GM23338 (cell line): ENCODE data around the gene FLNC. TPM values are rescaled to one million over a fixed set of nuclear protein-coding genes. Genes with fewer than 3 reads are reported as not detected.

Experiments used
- ATAC-seq: fragments of 200-7000 bp; cut with Tn5 transposase; 3 replicates; pipeline ENCODE4 v1.9.1; 2020
- DNase-seq: peaks from one replicate; pipeline ENCODE4 v3.0.0-alpha.2; 2015; ENCODE audit warnings: low spot score
- H2AFZ ChIP-seq: fragments of 200-600 bp; sonication (generic); 2 replicates; pipeline ENCODE4 v1.8.0; 2016; ENCODE audit warnings: antibody characterized with exemption, mild to moderate bottlenecking, moderate library complexity
- H3F3A ChIP-seq: fragments of 200-600 bp; sonication (generic); replicated peaks from 2 replicates; pipeline ENCODE4 v1.8.0; 2017; ENCODE audit warnings: antibody characterized with exemption, mixed run types, low read depth
- H3K27ac ChIP-seq: fragments of 200-600 bp; sonication (generic); 2 replicates; pipeline ENCODE4 v1.6.1; 2016; ENCODE audit warnings: low read depth
- H3K27me3 ChIP-seq: fragments of 200-600 bp; sonication (generic); 2 replicates; pipeline ENCODE4 v1.8.0; 2016; ENCODE audit warnings: mild to moderate bottlenecking, mixed run types, moderate library complexity; ENCODE audit not compliant: insufficient read depth
- H3K36me3 ChIP-seq: fragments of 200-600 bp; sonication (generic); 2 replicates; pipeline ENCODE4 v1.8.0; 2016; ENCODE audit warnings: mild to moderate bottlenecking; ENCODE audit not compliant: insufficient read depth
- H3K4me1 ChIP-seq: fragments of 200-600 bp; sonication (generic); 2 replicates; pipeline ENCODE4 v1.8.0; 2016; ENCODE audit warnings: mild to moderate bottlenecking, moderate library complexity; ENCODE audit not compliant: insufficient read depth
- H3K4me2 ChIP-seq: fragments of 200-600 bp; sonication (generic); 2 replicates; pipeline ENCODE4 v1.7.1; 2017; ENCODE audit warnings: mixed run types
- H3K4me3 ChIP-seq: fragments of 200-600 bp; sonication (generic); 2 replicates; pipeline ENCODE4 v1.6.1; 2016; ENCODE audit warnings: mixed run types
- H3K79me2 ChIP-seq: fragments of 200-600 bp; sonication (generic); replicated peaks from 2 replicates; pipeline ENCODE4 v1.8.0; 2017; ENCODE audit warnings: mild to moderate bottlenecking; ENCODE audit not compliant: insufficient read depth
- H3K9me2 ChIP-seq: fragments of 200-600 bp; sonication (generic); 2 replicates; pipeline ENCODE4 v1.8.0; 2017; ENCODE audit not compliant: insufficient read depth
- H4K20me1 ChIP-seq: fragments of 200-600 bp; sonication (generic); replicated peaks from 2 replicates; pipeline ENCODE4 v1.8.0; 2017; ENCODE audit warnings: mild to moderate bottlenecking; ENCODE audit not compliant: insufficient read depth
- H3K27ac Mint-ChIP-seq: 2 replicates; pipeline ENCODE4 v1.8.0; 2020; ENCODE audit warnings: inconsistent platforms, mild to moderate bottlenecking, moderate library complexity, mixed read lengths
- H3K27me3 Mint-ChIP-seq: 3 replicates; pipeline ENCODE4 v1.8.0; 2022; ENCODE audit warnings: low read depth, mild to moderate bottlenecking, moderate library complexity, mixed read lengths, inconsistent platforms; ENCODE audit not compliant: insufficient read depth, poor library complexity
- H3K36me3 Mint-ChIP-seq: 3 replicates; pipeline ENCODE4 v1.8.0; 2021; ENCODE audit warnings: low read depth, mild to moderate bottlenecking, inconsistent platforms, moderate library complexity, mixed read lengths
- H3K4me1 Mint-ChIP-seq: 3 replicates; pipeline ENCODE4 v1.8.0; 2020; ENCODE audit warnings: mild to moderate bottlenecking, inconsistent platforms, mixed read lengths
- H3K4me3 Mint-ChIP-seq: 3 replicates; pipeline ENCODE4 v1.8.0; 2021; ENCODE audit warnings: moderate library complexity, mild to moderate bottlenecking, inconsistent platforms, mixed read lengths
- H3K9me3 Mint-ChIP-seq: 3 replicates; pipeline ENCODE4 v1.8.0; 2020; ENCODE audit warnings: moderate library complexity, mild to moderate bottlenecking, inconsistent platforms, mixed read lengths
- CREB1 ChIP-seq: fragments of 250-450 bp; sonication (Bioruptor Pico); IDR thresholded peaks from 2 replicates; pipeline ENCODE4 v1.5.0; 2020; ENCODE audit warnings: low read depth, mild to moderate bottlenecking, moderate library complexity
- EZH2phosphoT487 ChIP-seq: fragments of 200-600 bp; sonication (generic); IDR thresholded peaks from one replicate; pipeline ENCODE4 v1.8.1; 2018; ENCODE audit warnings: antibody characterized with exemption; ENCODE audit not compliant: unreplicated experiment
- JUNB ChIP-seq: IDR thresholded peaks from one replicate; pipeline ENCODE4 v1.6.1; 2016; ENCODE audit warnings: antibody characterized with exemption; ENCODE audit not compliant: unreplicated experiment
- NANOG ChIP-seq: IDR thresholded peaks from 2 replicates; pipeline ENCODE4 v1.6.1; 2016; ENCODE audit warnings: antibody characterized with exemption, borderline replicate concordance
- POLR2AphosphoS5 ChIP-seq: IDR thresholded peaks from 2 replicates; pipeline ENCODE4 v1.6.1; 2016; ENCODE audit warnings: antibody characterized with exemption, low read depth
- STAT1 ChIP-seq: IDR thresholded peaks from one replicate; pipeline ENCODE4 v1.6.1; 2016; ENCODE audit warnings: antibody characterized with exemption; ENCODE audit not compliant: unreplicated experiment
- ZNF114 ChIP-seq: fragments of 250-450 bp; sonication (Bioruptor Pico); IDR thresholded peaks from 2 replicates; pipeline ENCODE4 v1.5.0; 2020; ENCODE audit warnings: mild to moderate bottlenecking, moderate library complexity
- polyA plus RNA-seq: library from polyadenylated mRNA; unstranded; fragments of >200 nt; fragmentation: Nextera tagmentation; extraction: Ambion mirVana; gene quantifications from 2 replicates; pipeline ENCODE4 v1.2.1, GENCODE V29; 2016
- total RNA-seq: library from RNA; depleted of rRNA; stranded (reverse); fragments of >200 nt; shearing (Covaris generic); gene quantifications from 2 replicates; pipeline ENCODE4 v1.2.3, GENCODE V29; 2014
- TF ChIP-seq, protein P1 (sequence below): IDR thresholded peaks from one replicate; pipeline ENCODE4 v1.6.1; 2018; ENCODE audit warnings: antibody characterized with exemption; ENCODE audit not compliant: unreplicated experiment
- TF ChIP-seq, protein P2 (sequence below), 2 experiments: fragments of 200-600 bp in 1 of 2; sonication (generic) in 1 of 2; conservative IDR thresholded peaks; 2 replicates each; pipeline versions ENCODE4 v1.5.1 to v1.6.1; 2016 to 2017; ENCODE audit warnings: antibody characterized with exemption in 2 of 2, low read depth in 2 of 2, mild to moderate bottlenecking in 2 of 2, moderate library complexity in 1 of 2
- TF ChIP-seq, protein P3 (sequence below): IDR thresholded peaks from 2 replicates; pipeline ENCODE4 v1.6.1; 2016; ENCODE audit warnings: antibody characterized with exemption

FLNC gene
- total and polyA plus RNA-seq, 2 experiments from 2014 or later, result 0.65 to 11.8 TPM

DNA sequence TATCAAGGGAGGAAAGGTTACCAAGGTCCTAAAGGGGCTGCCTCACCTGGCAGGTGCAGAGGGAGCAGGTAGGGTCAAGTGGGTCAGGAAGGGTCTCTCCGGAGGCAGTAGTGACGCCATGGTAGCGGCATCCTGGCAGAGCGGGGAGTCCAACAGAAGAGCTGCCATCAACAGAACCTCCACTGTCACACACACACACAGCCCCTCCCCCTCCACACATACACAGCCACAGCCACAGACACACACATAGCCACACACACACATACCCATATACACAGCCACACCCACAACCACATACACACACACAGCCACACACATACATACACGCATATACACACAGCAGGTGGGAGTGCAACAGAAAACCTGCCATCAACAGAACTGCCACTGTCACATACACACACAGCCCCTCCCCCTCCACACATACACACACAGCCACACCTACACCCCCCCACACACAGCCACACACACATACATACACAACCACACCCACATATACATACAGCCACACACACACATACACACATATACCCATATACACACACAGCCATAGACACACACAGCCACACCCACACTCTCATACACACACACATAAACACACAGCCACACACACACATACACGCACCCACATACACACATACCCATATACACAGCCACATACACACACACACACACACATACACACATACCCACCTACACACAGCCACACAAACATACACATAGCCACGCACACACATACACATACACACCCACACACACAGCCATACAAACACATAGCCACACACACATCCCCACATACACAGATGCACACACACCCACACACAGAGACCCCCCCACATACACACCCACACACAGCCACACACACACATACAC lies 57.2 kb downstream of the FLNC start (continued):
- TF ChIP-seq, protein P1, sequence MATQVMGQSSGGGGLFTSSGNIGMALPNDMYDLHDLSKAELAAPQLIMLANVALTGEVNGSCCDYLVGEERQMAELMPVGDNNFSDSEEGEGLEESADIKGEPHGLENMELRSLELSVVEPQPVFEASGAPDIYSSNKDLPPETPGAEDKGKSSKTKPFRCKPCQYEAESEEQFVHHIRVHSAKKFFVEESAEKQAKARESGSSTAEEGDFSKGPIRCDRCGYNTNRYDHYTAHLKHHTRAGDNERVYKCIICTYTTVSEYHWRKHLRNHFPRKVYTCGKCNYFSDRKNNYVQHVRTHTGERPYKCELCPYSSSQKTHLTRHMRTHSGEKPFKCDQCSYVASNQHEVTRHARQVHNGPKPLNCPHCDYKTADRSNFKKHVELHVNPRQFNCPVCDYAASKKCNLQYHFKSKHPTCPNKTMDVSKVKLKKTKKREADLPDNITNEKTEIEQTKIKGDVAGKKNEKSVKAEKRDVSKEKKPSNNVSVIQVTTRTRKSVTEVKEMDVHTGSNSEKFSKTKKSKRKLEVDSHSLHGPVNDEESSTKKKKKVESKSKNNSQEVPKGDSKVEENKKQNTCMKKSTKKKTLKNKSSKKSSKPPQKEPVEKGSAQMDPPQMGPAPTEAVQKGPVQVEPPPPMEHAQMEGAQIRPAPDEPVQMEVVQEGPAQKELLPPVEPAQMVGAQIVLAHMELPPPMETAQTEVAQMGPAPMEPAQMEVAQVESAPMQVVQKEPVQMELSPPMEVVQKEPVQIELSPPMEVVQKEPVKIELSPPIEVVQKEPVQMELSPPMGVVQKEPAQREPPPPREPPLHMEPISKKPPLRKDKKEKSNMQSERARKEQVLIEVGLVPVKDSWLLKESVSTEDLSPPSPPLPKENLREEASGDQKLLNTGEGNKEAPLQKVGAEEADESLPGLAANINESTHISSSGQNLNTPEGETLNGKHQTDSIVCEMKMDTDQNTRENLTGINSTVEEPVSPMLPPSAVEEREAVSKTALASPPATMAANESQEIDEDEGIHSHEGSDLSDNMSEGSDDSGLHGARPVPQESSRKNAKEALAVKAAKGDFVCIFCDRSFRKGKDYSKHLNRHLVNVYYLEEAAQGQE, result no peak
- no peak for TF ChIP-seq CREB1 (CRISPR knock-in tag)
- TF ChIP-seq, protein P2, sequence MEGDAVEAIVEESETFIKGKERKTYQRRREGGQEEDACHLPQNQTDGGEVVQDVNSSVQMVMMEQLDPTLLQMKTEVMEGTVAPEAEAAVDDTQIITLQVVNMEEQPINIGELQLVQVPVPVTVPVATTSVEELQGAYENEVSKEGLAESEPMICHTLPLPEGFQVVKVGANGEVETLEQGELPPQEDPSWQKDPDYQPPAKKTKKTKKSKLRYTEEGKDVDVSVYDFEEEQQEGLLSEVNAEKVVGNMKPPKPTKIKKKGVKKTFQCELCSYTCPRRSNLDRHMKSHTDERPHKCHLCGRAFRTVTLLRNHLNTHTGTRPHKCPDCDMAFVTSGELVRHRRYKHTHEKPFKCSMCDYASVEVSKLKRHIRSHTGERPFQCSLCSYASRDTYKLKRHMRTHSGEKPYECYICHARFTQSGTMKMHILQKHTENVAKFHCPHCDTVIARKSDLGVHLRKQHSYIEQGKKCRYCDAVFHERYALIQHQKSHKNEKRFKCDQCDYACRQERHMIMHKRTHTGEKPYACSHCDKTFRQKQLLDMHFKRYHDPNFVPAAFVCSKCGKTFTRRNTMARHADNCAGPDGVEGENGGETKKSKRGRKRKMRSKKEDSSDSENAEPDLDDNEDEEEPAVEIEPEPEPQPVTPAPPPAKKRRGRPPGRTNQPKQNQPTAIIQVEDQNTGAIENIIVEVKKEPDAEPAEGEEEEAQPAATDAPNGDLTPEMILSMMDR (conservative IDR thresholded peaks at IDR 0.05; ENCODE audit: low read depth in 2 of 2), result no peak
- no peak for TF ChIP-seq NANOG
- TF ChIP-seq EZH2phosphoT487, result no peak
- TF ChIP-seq STAT1, result no peak
- TF ChIP-seq POLR2AphosphoS5, result no peak

DNA sequence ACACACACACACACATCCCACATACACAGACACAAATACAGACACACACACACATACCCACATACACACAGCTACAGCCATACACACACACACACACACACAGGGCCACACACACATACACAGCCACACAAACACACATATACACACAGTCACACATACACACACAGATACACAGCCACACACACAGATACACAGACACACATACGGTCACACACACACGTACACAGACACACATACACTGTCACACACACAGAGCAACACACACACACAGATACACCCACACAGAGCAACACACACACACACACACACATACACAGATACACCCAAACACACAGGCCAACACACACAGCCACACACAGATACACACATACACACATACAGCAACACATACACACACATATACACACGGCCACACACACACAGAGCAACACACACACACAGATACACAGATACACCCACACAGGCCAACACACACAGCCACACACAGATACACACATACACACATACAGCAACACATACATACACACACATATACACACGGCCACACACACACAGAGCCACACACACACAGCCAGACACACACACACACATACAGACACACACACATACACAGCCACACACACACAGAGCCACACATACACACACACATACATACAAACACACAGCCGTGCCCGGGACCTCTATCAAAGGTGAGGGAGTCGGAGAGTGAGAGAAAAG lies 58.0 kb downstream of the FLNC start:
- no peak overlapping the region for H3K27ac Mint-ChIP-seq
- H3K4me2 ChIP-seq, result peak overlapping the region; percentile 32; the same call in 1 of the 2 replicates
- H3K4me1 ChIP-seq, result peaks cover 12% of the 10 kb centered on the region; the same call in 1 of the 2 replicates
- no peak overlapping the region for H2AFZ ChIP-seq
- peaks cover 23% of the 10 kb centered on the region for H3K27me3 Mint-ChIP-seq
- H4K20me1 ChIP-seq, result no peaks in the 10 kb centered on the region
- no peaks in the 10 kb centered on the region for H3K36me3 ChIP-seq
- H3K9me3 Mint-ChIP-seq, result peaks cover 3% of the 10 kb centered on the region; the same call in 1 of the 3 replicates
- H3K4me3 ChIP-seq, result no peak overlapping the region
- no peaks in the 10 kb centered on the region for H3K9me2 ChIP-seq
- no peak overlapping the region for H3K4me3 Mint-ChIP-seq
- no peak overlapping the region for H3K27ac ChIP-seq
- 0 out of 2 replicates have a peak, but pooled peaks cover 7% of the 10 kb centered on the region for H3F3A ChIP-seq
- ATAC-seq, result no peak
- H3K4me1 Mint-ChIP-seq, result no peaks in the 10 kb centered on the region; the same call in 1 of the 3 replicates
- TF ChIP-seq STAT1, result no peak
- TF ChIP-seq, protein P1, result no peak
- TF ChIP-seq CREB1 (CRISPR knock-in tag), result no peak
- no peak for TF ChIP-seq JUNB
- TF ChIP-seq EZH2phosphoT487, result no peak
- TF ChIP-seq, protein P2 (conservative IDR thresholded peaks at IDR 0.05; ENCODE audit: low read depth in 2 of 2), result no peak
- TF ChIP-seq, protein P3, sequence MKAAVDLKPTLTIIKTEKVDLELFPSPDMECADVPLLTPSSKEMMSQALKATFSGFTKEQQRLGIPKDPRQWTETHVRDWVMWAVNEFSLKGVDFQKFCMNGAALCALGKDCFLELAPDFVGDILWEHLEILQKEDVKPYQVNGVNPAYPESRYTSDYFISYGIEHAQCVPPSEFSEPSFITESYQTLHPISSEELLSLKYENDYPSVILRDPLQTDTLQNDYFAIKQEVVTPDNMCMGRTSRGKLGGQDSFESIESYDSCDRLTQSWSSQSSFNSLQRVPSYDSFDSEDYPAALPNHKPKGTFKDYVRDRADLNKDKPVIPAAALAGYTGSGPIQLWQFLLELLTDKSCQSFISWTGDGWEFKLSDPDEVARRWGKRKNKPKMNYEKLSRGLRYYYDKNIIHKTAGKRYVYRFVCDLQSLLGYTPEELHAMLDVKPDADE, result no peak
- TF ChIP-seq ZNF114, result no peak
- no peak for DNase-seq
- H3K36me3 Mint-ChIP-seq, result no peaks in the 10 kb centered on the region
- H3K79me2 ChIP-seq, result no peaks in the 10 kb centered on the region
- peaks cover 10% of the 10 kb centered on the region; the same call in 1 of the 2 replicates for H3K27me3 ChIP-seq
